Stimulated activated CD4-positive, alpha-beta T cell treated with anti-CD3 and anti-CD28 coated beads, Interleukin-12 subunit alpha, Interleukin-12 subunit beta, amount 100 ng/mL, for 24 hours (primary cell): ENCODE data around the gene NFIA.
A peak's percentile ranks its signal among the peaks of the same experiment; 100 is the strongest.
"Not testable (repeated sequence)": the region's sequence is repeated elsewhere in the genome, so short reads cannot be mapped to it uniquely, and the experiment has no call there.

Source experiments
- DNase-seq, 2 experiments: peaks; one replicate each; pipeline ENCODE4 v3.0.0-alpha.2; 2020; ENCODE audit warnings: low read depth in 2 of 2

NFIA gene

GRCh38 chr1:61058483-61059245, 23.7 kb upstream of the NFIA start:
- DNase-seq: no peak

- DNase-seq: not testable (repeated sequence)
These were observed 20.8 kb upstream of the NFIA start for GRCh38 chr1:61061601-61062000.

GRCh38 chr1:61064673-61065072, 17.7 kb upstream of the NFIA start:
- no peak for DNase-seq

- DNase-seq: no peak
These were observed 14.8 kb upstream of the NFIA start for GRCh38 chr1:61067446-61068019.

- no peak for DNase-seq
These were observed 12.3 kb upstream of the NFIA start for GRCh38 chr1:61070054-61070453.

GRCh38 chr1:61071205-61072130, 10.9 kb upstream of the NFIA start:
- no peak for DNase-seq

- DNase-seq: no peak
These were observed 8.5 kb upstream of the NFIA start for GRCh38 chr1:61073871-61074270.

GRCh38 chr1:61075833-61076232, 6.5 kb upstream of the NFIA start:
- not testable (repeated sequence) for DNase-seq

- peak; percentile 45 to 52 for DNase-seq
These were observed 5.4 kb upstream of the NFIA start for GRCh38 chr1:61076728-61077675.

- DNase-seq: peak; percentile 68 to 88
These were observed 4.5 kb upstream of the NFIA start for GRCh38 chr1:61077676-61078541.

- no peak for DNase-seq
These were observed 3.6 kb upstream of the NFIA start for GRCh38 chr1:61078618-61079295.

- no peak for DNase-seq
These were observed 3.0 kb upstream of the NFIA start for GRCh38 chr1:61079296-61079897.

GRCh38 chr1:61079898-61080336, 2.4 kb upstream of the NFIA start:
- DNase-seq: no peak

- DNase-seq: no peak
These were observed 1.8 kb upstream of the NFIA start for GRCh38 chr1:61080413-61081143.

- no peak for DNase-seq
These were observed 1.1 kb upstream of the NFIA start for GRCh38 chr1:61081144-61081685.

GRCh38 chr1:61081686-61082310, 563 bp upstream of the NFIA start:
- peak in 1 of 2 experiments; percentile 48 for DNase-seq

- no peak for DNase-seq
These were observed 849 bp downstream of the NFIA start for GRCh38 chr1:61083013-61083806.
